SU-DHL-6 (cell line): ENCODE data around the gene GTF2F2.

ENCODE experiments used
- H2AFZ ChIP-seq: fragments of 200-600 bp; sonication (generic); 2 replicates; pipeline ENCODE4 v1.6.1; 2014; ENCODE audit warnings: low read depth, mild to moderate bottlenecking, moderate library complexity, mixed read lengths, antibody characterized with exemption, low read length; ENCODE audit not compliant: severe bottlenecking
- H3F3A ChIP-seq: fragments of 200-600 bp; shearing (Covaris generic); 2 replicates; pipeline ENCODE4 v1.6.0; 2016; ENCODE audit warnings: antibody characterized with exemption, mild to moderate bottlenecking; ENCODE audit not compliant: insufficient read depth
- H3K27ac ChIP-seq: fragments of 200-600 bp; sonication (generic); 2 replicates; pipeline ENCODE4 v1.5.1; 2016; ENCODE audit warnings: low read depth, mild to moderate bottlenecking, low read length, moderate library complexity, mixed read lengths
- H3K27me3 ChIP-seq: fragments of 200-600 bp; sonication (generic), shearing (Covaris generic); 2 replicates; pipeline ENCODE4 v1.6.0; 2014; ENCODE audit warnings: mild to moderate bottlenecking, low read length
- H3K36me3 ChIP-seq: fragments of 200-600 bp; sonication (generic); 2 replicates; pipeline ENCODE4 v1.6.1; 2014; ENCODE audit warnings: mild to moderate bottlenecking, low read length, mixed read lengths
- H3K4me2 ChIP-seq: fragments of 300-600, 200-600 bp; shearing (Covaris generic), sonication (generic); 2 replicates; pipeline ENCODE4 v1.6.0; 2014; ENCODE audit warnings: low read length, low read depth, mild to moderate bottlenecking; ENCODE audit not compliant: poor library complexity, severe bottlenecking
- H3K4me3 ChIP-seq: fragments of 200-600 bp; sonication (generic); 2 replicates; pipeline ENCODE4 v1.5.1; 2014; ENCODE audit warnings: antibody characterized with exemption, low read length, mild to moderate bottlenecking, mixed read lengths; ENCODE audit not compliant: insufficient read depth, poor library complexity, severe bottlenecking
- H3K79me2 ChIP-seq: fragments of 200-600 bp; sonication (generic); 2 replicates; pipeline ENCODE4 v1.6.1; 2014; ENCODE audit warnings: mild to moderate bottlenecking, low read length, moderate library complexity; ENCODE audit not compliant: insufficient read depth
- H3K9ac ChIP-seq: fragments of 200-600 bp; sonication (generic); 2 replicates; pipeline ENCODE4 v1.7.0; 2014; ENCODE audit warnings: mild to moderate bottlenecking, low read length
- H3K9me2 ChIP-seq: fragments of 200-600 bp; sonication (generic); replicated peaks from 2 replicates; pipeline ENCODE4 v1.6.1; 2014; ENCODE audit warnings: low read length; ENCODE audit not compliant: insufficient read depth
- H3K9me3 ChIP-seq: fragments of 200-600 bp; sonication (generic); 2 replicates; pipeline ENCODE4 v1.6.1; 2014; ENCODE audit warnings: low read length, mixed read lengths; ENCODE audit not compliant: insufficient read depth
- H4K20me1 ChIP-seq: fragments of 200-600 bp; sonication (generic); 2 replicates; pipeline ENCODE4 v1.6.1; 2014; ENCODE audit warnings: low read depth, mild to moderate bottlenecking, antibody characterized with exemption, low read length, moderate library complexity, mixed read lengths
- CTCF ChIP-seq: fragments of 200-600 bp; sonication (generic); IDR thresholded peaks from one replicate; pipeline ENCODE4 v1.5.1; 2017; ENCODE audit warnings: antibody characterized with exemption, mild to moderate bottlenecking, low read length, moderate library complexity; ENCODE audit not compliant: insufficient read depth, poor library complexity, severe bottlenecking
- EZH2phosphoT487 ChIP-seq: fragments of 200-600 bp; sonication (generic), shearing (Covaris generic); conservative IDR thresholded peaks from 2 replicates; pipeline ENCODE4 v1.6.1; 2018; ENCODE audit warnings: mild to moderate bottlenecking, antibody characterized with exemption, low read length, moderate library complexity, mixed read lengths

GTF2F2 gene

GRCh38 chr13:45238945-45239795, 118.9 kb downstream of the GTF2F2 start:
- Histone ChIP-seq H3K27me3 (no peaks in the 10 kb centered on the region), H3K79me2 (0 out of 2 replicates have a peak, but pooled peaks cover 6% of the 10 kb centered on the region), H3K27ac (no peak overlapping the region), H3K4me3 (no peak overlapping the region), H2AFZ (no peak overlapping the region), H3K36me3 (no peaks in the 10 kb centered on the region), H3K9ac (no peak overlapping the region), H3K9me3 (no peaks in the 10 kb centered on the region), H4K20me1 (no peaks in the 10 kb centered on the region), H3K4me2 (no peak overlapping the region), H3K9me2 (no peaks in the 10 kb centered on the region), H3F3A (no peaks in the 10 kb centered on the region)
- no peak for TF ChIP-seq CTCF
- TF ChIP-seq EZH2phosphoT487, result no peak

- Histone ChIP-seq H3F3A (no peaks in the 10 kb centered on the region), H3K4me2 (no peak overlapping the region), H3K9ac (no peak overlapping the region), H3K79me2 (0 out of 2 replicates have a peak, but pooled peaks cover 6% of the 10 kb centered on the region), H3K36me3 (no peaks in the 10 kb centered on the region), H2AFZ (no peak overlapping the region), H3K4me3 (no peak overlapping the region), H3K27me3 (no peaks in the 10 kb centered on the region), H3K27ac (no peak overlapping the region), H3K9me2 (no peaks in the 10 kb centered on the region), H3K9me3 (no peaks in the 10 kb centered on the region), H4K20me1 (no peaks in the 10 kb centered on the region)
- no peak for TF ChIP-seq CTCF
- TF ChIP-seq EZH2phosphoT487, result no peak
Measured at GRCh38 chr13:45240143-45240542, 119.8 kb downstream of the GTF2F2 start.

- H3K9me3 ChIP-seq, result no peaks in the 10 kb centered on the region
Measured at GRCh38 chr13:45242070-45242469, 121.8 kb downstream of the GTF2F2 start.

More at GRCh38 chr13:45242070-45242469, 121.8 kb downstream of the GTF2F2 start:
- Histone ChIP-seq H3K36me3 (no peaks in the 10 kb centered on the region), H3K27ac (no peak overlapping the region), H2AFZ (no peak overlapping the region), H3K9ac (no peak overlapping the region), H3K4me2 (no peak overlapping the region), H3K27me3 (no peaks in the 10 kb centered on the region), H3F3A (no peaks in the 10 kb centered on the region), H3K79me2 (0 out of 2 replicates have a peak, but pooled peaks cover 6% of the 10 kb centered on the region), H3K9me2 (no peaks in the 10 kb centered on the region), H4K20me1 (no peaks in the 10 kb centered on the region), H3K4me3 (no peak overlapping the region)
- no peak for TF ChIP-seq EZH2phosphoT487
- TF ChIP-seq CTCF, result no peak
